Measurements from ENCODE around the gene TOP1.

The TOP1 gene
- 94.1 to 191 (median 114) reads per million in 3 donors for total RNA-seq

DNA sequence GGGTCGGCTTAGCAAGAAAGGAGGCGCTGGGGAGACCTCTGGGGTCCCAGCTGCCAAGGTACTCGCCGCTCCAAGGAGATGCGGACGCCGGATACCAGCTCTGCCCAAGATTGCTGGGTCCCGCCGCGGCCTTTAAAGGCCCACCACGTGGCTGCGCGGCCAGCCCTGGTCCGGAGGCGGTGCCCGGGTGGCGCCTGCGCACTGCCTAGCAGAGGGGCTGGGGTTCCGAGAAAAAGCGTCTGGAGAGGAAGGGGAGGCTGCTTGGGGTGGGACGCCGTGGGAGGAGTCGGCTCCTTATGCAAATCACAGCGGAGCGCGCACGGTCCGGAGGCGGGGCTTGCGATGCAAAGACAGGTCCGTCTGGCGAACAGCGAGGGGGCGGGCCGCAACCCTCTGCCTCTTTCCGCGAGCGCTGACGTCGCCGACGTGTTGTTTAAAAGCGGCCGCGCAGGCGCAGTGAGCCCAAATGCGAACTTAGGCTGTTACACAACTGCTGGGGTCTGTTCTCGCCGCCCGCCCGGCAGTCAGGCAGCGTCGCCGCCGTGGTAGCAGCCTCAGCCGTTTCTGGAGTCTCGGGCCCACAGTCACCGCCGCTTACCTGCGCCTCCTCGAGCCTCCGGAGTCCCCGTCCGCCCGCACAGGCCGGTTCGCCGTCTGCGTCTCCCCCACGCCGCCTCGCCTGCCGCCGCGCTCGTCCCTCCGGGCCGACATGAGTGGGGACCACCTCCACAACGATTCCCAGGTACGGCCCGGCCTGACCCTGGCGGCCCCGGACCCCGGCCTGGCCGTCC, at the start of gene TOP1:
TSS of gene TOP1 (plus strand) at position 464 of the 791 bp plus-strand sequence. CDS start at position 710, 246 bp downstream.
- Histone ChIP-seq H3K27me3 (replicated peaks; ENCODE audit: control insufficient read depth, insufficient read depth, low read length, poor library complexity, severe bottlenecking) (no peaks in the 10 kb centered on the region), H3K9me3 (ENCODE audit: control insufficient read depth, low read length) (no peaks in the 10 kb centered on the region)

DNA sequence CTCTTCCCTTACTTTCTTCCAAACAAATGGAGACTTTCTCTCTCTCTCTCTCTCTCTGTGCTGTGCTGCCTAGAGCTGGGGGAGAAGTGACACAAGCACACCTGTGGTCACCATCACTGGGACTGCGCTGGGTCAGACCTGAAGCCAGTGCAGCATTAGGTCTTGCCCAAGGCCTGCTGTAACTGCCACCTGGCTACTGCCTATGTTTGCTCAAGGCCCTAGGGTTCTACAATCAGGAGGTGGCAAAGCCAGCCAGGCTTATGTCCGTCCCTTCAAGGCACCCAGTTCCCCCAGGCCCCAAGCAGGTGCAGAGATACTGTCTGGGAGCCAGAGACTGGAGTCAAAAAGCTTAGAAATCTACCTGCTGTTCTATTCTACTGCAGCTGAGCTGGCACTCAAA, 49.4 kb upstream of the TOP1 start:
- no peak overlapping the region for H3K4me3 ChIP-seq (ENCODE audit: insufficient read depth, low read depth, low read length, poor library complexity, severe bottlenecking)
- DNase-seq = no peak
- H3K27ac ChIP-seq (ENCODE audit: insufficient read depth, low read length, poor library complexity, severe bottlenecking) = no peak overlapping the region
- no peaks in the 10 kb centered on the region for H3K36me3 ChIP-seq (ENCODE audit: control insufficient read depth, insufficient read depth, low read length)
- H3K27me3 ChIP-seq (replicated peaks; ENCODE audit: control insufficient read depth, insufficient read depth, low read length, poor library complexity, severe bottlenecking) = no peaks in the 10 kb centered on the region
- no peaks in the 10 kb centered on the region for H3K4me1 ChIP-seq (ENCODE audit: control insufficient read depth, insufficient read depth, low read length, poor library complexity, severe bottlenecking)
- no peaks in the 10 kb centered on the region for H3K9me3 ChIP-seq (ENCODE audit: control insufficient read depth, low read length)

More for the DNA sequence above, at the start of gene TOP1:
- H3K36me3 ChIP-seq (ENCODE audit: control insufficient read depth, insufficient read depth, low read length) = no peaks in the 10 kb centered on the region
- H3K4me1 ChIP-seq (ENCODE audit: control insufficient read depth, insufficient read depth, low read length, poor library complexity, severe bottlenecking) = peaks cover 16% of the 10 kb centered on the region
- H3K4me3 ChIP-seq (ENCODE audit: insufficient read depth, low read depth, low read length, poor library complexity, severe bottlenecking) = peak within 1 kb of the TSS; percentile 90
- H3K27ac ChIP-seq (ENCODE audit: insufficient read depth, low read length, poor library complexity, severe bottlenecking) = peak within 1 kb of the TSS; percentile 93
- peak; percentile 99 to 100 (median 100) for DNase-seq

DNA sequence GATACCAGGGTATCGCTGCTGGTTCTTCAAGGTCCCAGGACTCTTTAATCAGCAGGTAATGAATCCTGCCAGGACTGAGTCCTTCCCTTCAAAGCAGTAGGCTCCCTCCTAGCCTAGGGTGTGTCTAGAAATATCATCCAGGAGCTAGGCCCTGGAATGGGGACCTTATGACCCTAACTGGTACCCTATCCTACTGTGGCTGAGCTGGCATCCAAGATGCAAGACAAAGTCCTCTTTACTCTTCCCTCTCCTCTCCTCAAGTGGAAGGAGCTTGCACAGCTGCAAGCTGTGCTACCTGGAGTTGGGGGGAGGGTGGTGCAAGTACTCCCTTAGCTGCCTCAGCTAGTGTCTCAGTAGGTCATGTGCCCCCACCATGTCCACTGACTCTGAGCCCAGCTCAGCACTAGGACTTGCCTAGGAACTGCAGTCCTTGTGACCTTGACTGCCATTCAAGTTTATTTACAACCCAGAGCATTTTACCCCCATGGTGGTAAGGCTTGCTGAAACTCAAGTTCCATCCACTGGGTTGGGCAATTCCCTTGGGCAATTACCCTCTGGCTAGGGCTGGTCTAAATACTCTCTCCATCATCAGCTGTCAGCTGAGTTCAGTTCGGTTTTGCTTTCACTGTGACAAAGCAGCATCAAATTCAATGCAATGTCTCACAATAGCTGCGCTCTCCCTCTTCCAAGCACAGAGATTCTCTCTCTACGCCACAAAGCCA, 48.4 kb upstream of the TOP1 start:
- DNase-seq = no peak
- Histone ChIP-seq H3K27me3 (replicated peaks; ENCODE audit: control insufficient read depth, insufficient read depth, low read length, poor library complexity, severe bottlenecking) (no peaks in the 10 kb centered on the region), H3K27ac (ENCODE audit: insufficient read depth, low read length, poor library complexity, severe bottlenecking) (no peak overlapping the region), H3K9me3 (ENCODE audit: control insufficient read depth, low read length) (no peaks in the 10 kb centered on the region), H3K36me3 (ENCODE audit: control insufficient read depth, insufficient read depth, low read length) (no peaks in the 10 kb centered on the region), H3K4me3 (ENCODE audit: insufficient read depth, low read depth, low read length, poor library complexity, severe bottlenecking) (no peak overlapping the region), H3K4me1 (ENCODE audit: control insufficient read depth, insufficient read depth, low read length, poor library complexity, severe bottlenecking) (no peaks in the 10 kb centered on the region)

DNA sequence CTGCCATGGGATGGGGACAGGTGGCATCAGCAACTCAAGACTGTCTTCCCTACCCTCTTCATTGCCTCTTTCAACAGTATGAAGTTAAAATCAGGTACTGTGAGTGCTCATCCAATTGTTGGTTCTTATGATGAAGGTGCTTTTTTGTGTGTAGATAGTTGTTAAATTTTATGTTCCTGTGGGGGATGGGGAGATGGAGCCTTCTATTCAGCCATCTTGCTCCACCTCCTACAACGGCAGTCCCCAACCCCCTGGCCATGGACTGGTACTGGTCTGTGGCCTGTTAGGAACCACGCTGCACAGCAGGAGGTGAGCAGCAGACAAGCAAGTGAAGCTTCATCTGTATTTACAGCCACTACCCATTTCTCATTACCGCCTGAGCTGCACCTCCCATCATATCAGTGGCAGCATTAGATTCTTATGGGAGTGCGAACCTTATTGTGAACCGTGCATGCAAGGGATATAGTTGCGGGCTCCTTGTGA, 47.8 kb upstream of the TOP1 start:
- Histone ChIP-seq H3K27ac (ENCODE audit: insufficient read depth, low read length, poor library complexity, severe bottlenecking) (no peak overlapping the region), H3K4me1 (ENCODE audit: control insufficient read depth, insufficient read depth, low read length, poor library complexity, severe bottlenecking) (no peaks in the 10 kb centered on the region), H3K9me3 (ENCODE audit: control insufficient read depth, low read length) (no peaks in the 10 kb centered on the region), H3K36me3 (ENCODE audit: control insufficient read depth, insufficient read depth, low read length) (no peaks in the 10 kb centered on the region), H3K27me3 (replicated peaks; ENCODE audit: control insufficient read depth, insufficient read depth, low read length, poor library complexity, severe bottlenecking) (no peaks in the 10 kb centered on the region), H3K4me3 (ENCODE audit: insufficient read depth, low read depth, low read length, poor library complexity, severe bottlenecking) (no peak overlapping the region)
- no peak for DNase-seq

DNA sequence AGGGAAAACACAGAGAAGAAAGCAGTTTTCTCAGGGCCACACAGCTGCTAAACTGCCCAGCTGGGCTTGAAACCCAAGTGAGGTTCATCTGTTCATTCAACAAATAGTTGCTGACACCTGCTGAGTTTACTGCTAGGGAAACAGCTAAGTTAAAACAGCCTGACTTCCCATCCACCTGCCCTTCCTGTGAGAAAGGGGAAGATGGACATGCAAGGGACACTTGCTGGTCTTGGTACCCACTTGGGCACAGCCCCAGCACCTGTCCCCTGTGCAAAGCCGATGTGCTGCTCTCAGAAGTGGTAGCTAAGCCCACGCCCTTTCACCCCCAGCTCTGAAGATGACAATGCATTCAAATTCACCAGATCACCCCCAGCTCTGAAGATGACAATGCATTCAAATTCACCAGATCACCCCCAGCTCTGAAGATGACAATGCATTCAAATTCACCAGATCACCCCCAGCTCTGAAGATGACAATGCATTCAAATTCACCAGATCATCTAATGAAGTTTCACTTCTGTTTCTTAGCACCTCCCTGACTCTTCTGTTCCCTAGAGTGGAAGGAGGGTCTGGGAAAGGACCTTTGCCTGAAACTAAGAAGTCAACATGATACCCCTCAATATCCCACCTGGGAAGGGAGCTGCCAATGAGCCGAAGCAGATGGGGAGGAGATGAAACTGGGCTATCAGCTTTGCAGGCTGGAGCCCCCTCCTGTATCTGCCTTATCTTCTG, 46.0 kb upstream of the TOP1 start:
- H3K4me1 ChIP-seq (ENCODE audit: control insufficient read depth, insufficient read depth, low read length, poor library complexity, severe bottlenecking) = peaks cover 9% of the 10 kb centered on the region
- no peak overlapping the region for H3K27ac ChIP-seq (ENCODE audit: insufficient read depth, low read length, poor library complexity, severe bottlenecking)
- no peaks in the 10 kb centered on the region for H3K9me3 ChIP-seq (ENCODE audit: control insufficient read depth, low read length)
- no peak for DNase-seq
- H3K27me3 ChIP-seq (replicated peaks; ENCODE audit: control insufficient read depth, insufficient read depth, low read length, poor library complexity, severe bottlenecking) = no peaks in the 10 kb centered on the region
- no peaks in the 10 kb centered on the region for H3K36me3 ChIP-seq (ENCODE audit: control insufficient read depth, insufficient read depth, low read length)
- H3K4me3 ChIP-seq (ENCODE audit: insufficient read depth, low read depth, low read length, poor library complexity, severe bottlenecking) = no peak overlapping the region

DNA sequence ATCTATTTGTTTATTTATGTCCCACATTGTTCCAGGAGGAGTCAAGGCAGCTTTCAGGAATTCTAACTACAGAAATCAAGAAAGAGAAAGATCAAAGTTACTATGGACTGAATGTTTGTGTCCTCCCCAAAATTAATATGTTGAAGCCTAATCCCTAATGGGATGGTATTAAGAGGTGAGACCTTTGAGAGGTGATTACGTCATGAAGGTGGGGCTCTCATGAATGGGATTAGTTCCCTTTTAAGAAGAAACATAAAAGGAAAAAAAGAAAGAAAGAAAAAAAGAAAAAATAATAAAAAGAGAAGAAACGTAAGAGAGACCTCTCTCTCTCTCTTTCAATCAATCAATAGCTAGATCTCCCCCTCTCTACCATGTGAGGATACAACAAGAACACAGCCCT, 44.7 kb upstream of the TOP1 start:
- Histone ChIP-seq H3K9me3 (ENCODE audit: control insufficient read depth, low read length) (no peaks in the 10 kb centered on the region), H3K27ac (ENCODE audit: insufficient read depth, low read length, poor library complexity, severe bottlenecking) (no peak overlapping the region), H3K4me3 (ENCODE audit: insufficient read depth, low read depth, low read length, poor library complexity, severe bottlenecking) (no peak overlapping the region), H3K36me3 (ENCODE audit: control insufficient read depth, insufficient read depth, low read length) (no peaks in the 10 kb centered on the region), H3K27me3 (replicated peaks; ENCODE audit: control insufficient read depth, insufficient read depth, low read length, poor library complexity, severe bottlenecking) (no peaks in the 10 kb centered on the region), H3K4me1 (ENCODE audit: control insufficient read depth, insufficient read depth, low read length, poor library complexity, severe bottlenecking) (peaks cover 9% of the 10 kb centered on the region)
- DNase-seq = no peak

DNA sequence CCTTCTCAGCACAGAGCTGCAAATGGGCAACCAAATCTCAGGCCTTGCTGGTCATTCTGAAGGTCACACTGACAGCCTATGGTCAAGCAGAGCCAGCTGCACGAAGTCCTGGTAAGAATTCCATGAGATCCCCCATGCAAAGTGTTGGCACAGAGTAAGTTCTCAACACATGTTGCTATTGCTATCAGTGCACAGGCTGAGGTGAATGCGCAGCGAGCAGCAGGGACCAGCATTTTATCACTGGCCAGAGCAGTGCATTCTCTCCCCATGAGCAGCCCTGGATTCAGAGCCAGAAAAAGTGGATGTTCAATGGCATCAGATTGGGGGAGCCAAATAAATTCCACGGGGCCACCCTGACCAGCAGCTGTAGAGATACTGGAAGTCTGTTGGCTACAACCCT, 44.1 kb upstream of the TOP1 start:
- no peaks in the 10 kb centered on the region for H3K27me3 ChIP-seq (replicated peaks; ENCODE audit: control insufficient read depth, insufficient read depth, low read length, poor library complexity, severe bottlenecking)
- H3K4me1 ChIP-seq (ENCODE audit: control insufficient read depth, insufficient read depth, low read length, poor library complexity, severe bottlenecking) = peaks cover 9% of the 10 kb centered on the region
- H3K9me3 ChIP-seq (ENCODE audit: control insufficient read depth, low read length) = no peaks in the 10 kb centered on the region
- H3K27ac ChIP-seq (ENCODE audit: insufficient read depth, low read length, poor library complexity, severe bottlenecking) = no peak overlapping the region
- no peak for DNase-seq
- H3K36me3 ChIP-seq (ENCODE audit: control insufficient read depth, insufficient read depth, low read length) = no peaks in the 10 kb centered on the region
- no peak overlapping the region for H3K4me3 ChIP-seq (ENCODE audit: insufficient read depth, low read depth, low read length, poor library complexity, severe bottlenecking)

DNA sequence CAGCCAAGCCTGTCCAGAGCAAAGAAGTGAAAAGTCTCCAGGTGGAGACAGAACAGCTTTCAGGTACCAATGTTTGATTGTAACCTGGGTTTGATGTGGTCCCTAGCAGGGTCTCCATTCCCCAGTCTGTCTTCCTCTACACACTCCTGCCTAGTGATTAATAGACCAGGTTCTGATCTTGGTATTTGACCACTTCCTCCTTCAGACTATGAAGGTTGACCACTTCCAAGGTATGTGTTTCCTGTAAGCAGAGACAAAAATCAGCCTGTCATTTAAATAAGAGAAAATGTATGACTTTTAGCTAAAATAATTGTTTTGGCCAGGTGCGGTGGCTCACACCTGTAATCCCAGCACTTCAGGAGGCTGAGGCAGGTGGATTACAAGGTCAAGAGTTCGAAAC, 41.8 kb upstream of the TOP1 start:
- H3K27me3 ChIP-seq (replicated peaks; ENCODE audit: control insufficient read depth, insufficient read depth, low read length, poor library complexity, severe bottlenecking) = no peaks in the 10 kb centered on the region
- H3K9me3 ChIP-seq (ENCODE audit: control insufficient read depth, low read length) = no peaks in the 10 kb centered on the region
- peaks cover 21% of the 10 kb centered on the region for H3K4me1 ChIP-seq (ENCODE audit: control insufficient read depth, insufficient read depth, low read length, poor library complexity, severe bottlenecking)
- no peaks in the 10 kb centered on the region for H3K36me3 ChIP-seq (ENCODE audit: control insufficient read depth, insufficient read depth, low read length)
- no peak overlapping the region for H3K4me3 ChIP-seq (ENCODE audit: insufficient read depth, low read depth, low read length, poor library complexity, severe bottlenecking)
- no peak overlapping the region for H3K27ac ChIP-seq (ENCODE audit: insufficient read depth, low read length, poor library complexity, severe bottlenecking)
- DNase-seq = no peak

DNA sequence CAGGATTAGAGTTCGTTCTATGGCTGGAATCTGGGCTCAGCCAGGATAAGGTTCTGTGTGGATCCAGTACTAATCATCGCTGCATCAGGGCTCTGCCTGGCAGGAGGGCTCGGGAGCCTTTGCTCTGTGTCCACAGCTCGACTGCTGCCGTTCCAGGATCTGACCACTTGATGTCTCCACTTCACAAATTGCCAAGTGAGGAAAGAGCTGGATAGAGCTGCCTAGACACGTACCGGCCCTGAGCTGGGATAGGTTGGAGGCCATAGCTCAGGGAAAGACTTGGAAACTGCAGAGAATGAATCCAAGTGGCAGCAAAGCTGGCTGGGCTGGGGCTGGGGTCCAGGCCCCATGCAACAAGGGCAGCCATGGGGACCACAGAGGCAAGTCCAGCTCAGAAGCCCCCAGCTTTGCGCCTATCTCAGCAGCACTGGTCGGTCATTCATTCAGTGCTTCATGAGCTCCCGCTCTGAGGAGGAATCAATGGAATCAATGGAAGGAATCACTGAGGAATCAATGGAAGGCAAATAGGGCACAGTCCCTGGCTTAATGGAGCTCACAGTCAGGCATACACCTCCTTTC, 38.0 kb upstream of the TOP1 start:
- peaks cover 21% of the 10 kb centered on the region for H3K4me1 ChIP-seq (ENCODE audit: control insufficient read depth, insufficient read depth, low read length, poor library complexity, severe bottlenecking)
- H3K27me3 ChIP-seq (replicated peaks; ENCODE audit: control insufficient read depth, insufficient read depth, low read length, poor library complexity, severe bottlenecking) = no peaks in the 10 kb centered on the region
- H3K27ac ChIP-seq (ENCODE audit: insufficient read depth, low read length, poor library complexity, severe bottlenecking) = no peak overlapping the region
- no peaks in the 10 kb centered on the region for H3K9me3 ChIP-seq (ENCODE audit: control insufficient read depth, low read length)
- H3K36me3 ChIP-seq (ENCODE audit: control insufficient read depth, insufficient read depth, low read length) = no peaks in the 10 kb centered on the region
- peak; percentile 32 to 34 (median 34) for DNase-seq
- no peak overlapping the region for H3K4me3 ChIP-seq (ENCODE audit: insufficient read depth, low read depth, low read length, poor library complexity, severe bottlenecking)
